ENCODE measurements around the gene CSF2RB.

GRCh38 chr22:36937319-36938027 lies 24.0 kb downstream of the CSF2RB start:
- TF ChIP-seq POLR2A (IDR thresholded peaks at IDR 0.05) (no peak), CTCF (IDR thresholded peaks at IDR 0.05) (no peak)
